Activated CD8-positive, alpha-beta memory T cell treated with anti-CD3 and anti-CD28 coated beads for 48 hours (primary cell): ENCODE results near the gene ESYT2.
"Not testable (repeated sequence)": the region's sequence is repeated elsewhere in the genome, so short reads cannot be mapped to it uniquely, and the experiment has no call there.

ENCODE experiments used
- DNase-seq, 3 experiments: peaks; one replicate each; pipeline ENCODE4 v3.0.0-alpha.2; 2020; ENCODE audit warnings: low read depth in 2 of 3, low spot score in 2 of 3

Gene ESYT2, protein sequence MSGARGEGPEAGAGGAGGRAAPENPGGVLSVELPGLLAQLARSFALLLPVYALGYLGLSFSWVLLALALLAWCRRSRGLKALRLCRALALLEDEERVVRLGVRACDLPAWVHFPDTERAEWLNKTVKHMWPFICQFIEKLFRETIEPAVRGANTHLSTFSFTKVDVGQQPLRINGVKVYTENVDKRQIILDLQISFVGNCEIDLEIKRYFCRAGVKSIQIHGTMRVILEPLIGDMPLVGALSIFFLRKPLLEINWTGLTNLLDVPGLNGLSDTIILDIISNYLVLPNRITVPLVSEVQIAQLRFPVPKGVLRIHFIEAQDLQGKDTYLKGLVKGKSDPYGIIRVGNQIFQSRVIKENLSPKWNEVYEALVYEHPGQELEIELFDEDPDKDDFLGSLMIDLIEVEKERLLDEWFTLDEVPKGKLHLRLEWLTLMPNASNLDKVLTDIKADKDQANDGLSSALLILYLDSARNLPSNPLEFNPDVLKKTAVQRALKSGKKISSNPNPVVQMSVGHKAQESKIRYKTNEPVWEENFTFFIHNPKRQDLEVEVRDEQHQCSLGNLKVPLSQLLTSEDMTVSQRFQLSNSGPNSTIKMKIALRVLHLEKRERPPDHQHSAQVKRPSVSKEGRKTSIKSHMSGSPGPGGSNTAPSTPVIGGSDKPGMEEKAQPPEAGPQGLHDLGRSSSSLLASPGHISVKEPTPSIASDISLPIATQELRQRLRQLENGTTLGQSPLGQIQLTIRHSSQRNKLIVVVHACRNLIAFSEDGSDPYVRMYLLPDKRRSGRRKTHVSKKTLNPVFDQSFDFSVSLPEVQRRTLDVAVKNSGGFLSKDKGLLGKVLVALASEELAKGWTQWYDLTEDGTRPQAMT

DNA sequence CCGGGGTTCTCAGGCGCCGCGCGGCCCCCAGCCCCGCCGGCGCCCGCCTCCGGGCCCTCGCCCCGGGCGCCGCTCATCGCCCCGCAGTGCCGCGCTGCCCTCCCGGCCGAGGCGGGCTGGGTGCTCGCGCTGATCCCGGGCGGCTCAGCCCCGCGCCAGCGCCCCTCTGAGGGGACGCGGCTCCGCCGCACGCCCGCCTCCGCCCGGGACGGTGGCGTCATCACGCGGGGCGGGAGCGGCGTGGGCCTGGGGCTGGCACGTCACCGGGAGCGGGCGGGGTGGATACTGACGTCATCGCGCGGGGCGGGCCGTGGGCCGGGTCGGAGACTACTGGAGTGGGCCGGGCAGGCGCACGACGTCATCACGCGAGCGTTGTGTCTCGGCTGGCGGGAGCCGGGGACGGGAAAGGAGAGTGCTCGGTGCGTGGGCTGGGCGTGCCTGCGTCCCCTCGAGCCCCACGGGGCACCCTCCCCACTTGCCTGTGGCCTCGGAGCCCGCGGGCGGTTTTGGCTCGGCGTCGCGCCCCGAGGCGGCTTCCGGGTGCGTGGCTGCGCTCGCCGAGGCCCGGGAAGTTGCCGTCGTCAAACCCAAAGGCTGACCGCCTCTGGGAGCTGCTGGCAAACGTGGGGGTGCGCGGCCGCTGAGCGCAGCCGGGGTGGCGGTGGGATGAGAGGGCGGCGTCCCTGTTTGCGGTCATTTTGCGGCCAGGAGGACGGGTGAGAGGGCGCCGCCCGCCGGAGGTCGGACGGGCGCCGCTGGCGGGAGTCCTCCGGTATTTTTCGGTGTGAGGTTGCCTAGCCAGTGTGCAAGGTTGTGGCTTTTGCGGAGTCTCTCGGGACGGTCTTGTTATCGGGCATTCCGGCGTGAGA lies at the start of gene ESYT2:
ESYT2 (minus strand) TSS at position 168 of the 869 bp plus-strand sequence; CDS start at position 77, 91 bp downstream.
- peak; percentile 98 to 99 (median 99) for DNase-seq

- DNase-seq = not testable (repeated sequence)
Measured at GRCh38 chr7:158878151-158879079, 49.1 kb upstream of the ESYT2 start.

DNA sequence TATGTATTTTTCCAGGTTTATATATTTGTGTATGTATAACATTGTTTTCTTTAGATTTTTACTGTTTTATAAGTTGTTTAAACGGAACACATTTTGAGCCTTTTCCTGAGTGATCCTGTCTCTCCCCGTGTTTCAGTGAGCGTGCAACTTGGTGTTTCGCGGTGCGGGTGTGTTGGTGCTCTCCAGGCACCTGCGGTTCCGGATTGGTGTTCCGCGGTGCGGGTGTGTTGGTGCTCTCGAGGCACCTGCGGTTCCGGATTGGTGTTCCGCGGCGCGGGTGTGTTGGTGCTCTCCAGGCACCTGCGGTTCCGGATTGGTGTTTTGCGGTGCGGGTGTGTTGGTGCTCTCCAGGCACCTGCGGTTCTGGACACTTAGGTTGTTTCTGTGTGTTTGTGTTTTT lies 47.7 kb upstream of the ESYT2 start:
- no peak for DNase-seq

DNA sequence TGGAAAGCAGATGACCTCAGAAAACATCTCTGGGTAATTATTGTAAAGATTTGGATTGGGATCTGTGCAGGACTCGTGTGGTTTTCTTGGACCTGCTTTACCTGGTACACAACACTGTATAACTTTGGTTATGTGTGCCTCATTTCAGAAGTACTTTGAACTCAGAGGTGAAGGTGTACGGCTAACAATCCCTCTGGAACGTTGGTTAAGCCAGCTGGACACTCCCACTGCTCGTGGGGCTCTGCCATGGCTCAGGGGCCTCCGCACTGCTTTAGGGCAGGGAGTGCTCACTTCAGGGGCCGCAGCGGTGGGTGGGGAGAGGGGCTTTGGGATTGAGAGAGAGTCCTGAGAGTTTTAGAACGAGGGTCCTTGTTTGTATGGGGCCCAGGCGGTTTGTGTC lies 40.6 kb upstream of the ESYT2 start:
- no peak for DNase-seq

GRCh38 chr7:158868764-158869410 lies 39.6 kb upstream of the ESYT2 start:
- no peak for DNase-seq

DNA sequence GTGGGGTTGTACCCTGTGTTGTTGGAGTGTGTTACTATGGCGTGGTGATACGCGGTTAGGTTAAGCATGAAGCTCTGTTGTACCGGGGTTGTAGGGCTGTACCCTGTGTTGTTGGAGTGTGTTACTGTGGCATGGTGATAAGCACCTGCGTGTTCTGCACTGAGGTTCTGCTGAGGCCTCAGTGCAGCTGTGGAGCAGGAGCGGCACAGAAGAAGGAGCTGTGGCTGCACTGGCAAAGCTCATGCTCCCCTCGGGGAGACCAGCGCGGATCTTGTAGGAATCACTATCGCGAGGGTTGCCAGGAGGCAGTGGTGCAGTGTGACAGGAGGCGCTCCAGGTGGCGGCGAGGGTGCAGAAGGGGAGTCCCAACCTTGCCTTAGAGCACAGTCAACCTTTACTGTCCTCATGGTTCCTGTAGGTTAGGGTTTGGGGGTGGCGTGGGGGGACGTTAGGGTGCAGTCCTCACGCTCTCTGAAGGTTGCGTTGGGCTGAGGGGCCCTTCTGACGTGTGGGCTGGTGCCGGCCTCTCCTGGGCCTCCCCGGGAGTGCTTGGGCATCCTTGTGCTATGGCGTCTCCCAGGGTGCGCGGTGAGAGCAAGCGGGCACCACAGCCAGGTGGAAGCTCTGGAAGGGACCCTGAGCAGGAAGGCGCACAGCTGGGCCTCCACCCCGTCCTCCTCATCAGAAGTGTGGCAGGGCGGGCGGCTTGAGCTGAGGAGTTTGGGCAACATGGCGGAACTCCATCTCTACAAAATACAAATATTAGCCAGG lies 38.1 kb upstream of the ESYT2 start:
- DNase-seq = no peak

GRCh38 chr7:158865977-158866376 lies 36.7 kb upstream of the ESYT2 start:
- no peak for DNase-seq

DNA sequence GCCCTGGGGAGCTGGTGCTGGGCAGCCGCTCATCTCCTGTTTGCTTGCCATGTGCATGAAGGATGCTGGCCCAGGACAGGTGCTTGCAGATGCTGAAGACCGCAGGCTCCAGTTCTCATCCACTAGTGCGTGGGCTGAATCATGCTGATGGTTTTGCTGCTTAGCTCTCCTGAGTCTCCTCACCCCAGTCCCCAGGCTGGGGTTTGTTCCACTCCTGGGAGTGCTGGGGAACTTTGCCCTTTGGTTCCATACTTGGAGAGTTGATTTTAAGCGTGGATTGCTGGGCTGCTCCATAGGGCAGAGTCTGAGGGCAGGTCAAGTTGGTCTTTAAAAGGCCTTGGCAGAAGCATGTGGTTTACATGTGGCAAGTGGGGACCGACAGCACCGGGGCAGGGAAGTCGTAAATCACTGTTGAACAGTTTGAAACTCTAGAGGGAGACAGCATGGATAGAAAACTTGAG lies 36.2 kb upstream of the ESYT2 start:
- DNase-seq = no peak

DNA sequence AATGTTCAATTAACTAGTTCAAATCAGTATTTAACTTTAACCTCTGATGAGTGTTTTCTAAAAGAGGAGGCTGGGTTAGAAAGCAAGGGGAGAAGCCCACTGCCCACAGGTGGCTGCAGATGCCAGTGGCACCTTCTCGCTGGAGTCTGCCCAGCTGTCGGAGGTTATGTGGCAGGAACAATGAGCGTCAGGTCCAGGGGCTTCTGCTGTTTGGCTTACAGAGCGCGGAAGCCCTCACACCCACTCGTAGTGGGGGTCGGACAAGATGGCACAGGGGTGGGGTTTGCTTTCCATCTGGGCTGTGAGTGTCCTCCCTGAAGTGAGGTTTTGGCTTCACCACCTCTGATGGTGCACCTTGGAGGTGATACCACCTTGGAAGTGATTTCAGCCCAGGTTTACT lies 35.5 kb upstream of the ESYT2 start:
- DNase-seq = no peak

DNA sequence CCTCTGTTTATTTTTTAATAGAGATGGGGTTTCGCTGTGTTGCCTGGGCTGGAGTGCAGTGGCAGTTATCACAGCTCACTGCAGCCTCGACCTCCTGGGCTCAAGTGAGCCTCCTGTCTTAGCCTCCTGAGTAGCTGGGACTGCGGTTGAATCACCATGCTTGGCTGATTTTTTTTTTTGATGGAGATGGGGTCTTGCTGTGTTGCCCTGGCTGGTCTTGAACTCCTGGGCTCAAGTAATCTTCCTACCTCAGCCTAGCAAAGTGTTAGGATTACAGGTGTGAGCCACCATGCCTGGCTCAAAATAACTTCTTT lies 35.2 kb upstream of the ESYT2 start:
- DNase-seq = no peak

DNA sequence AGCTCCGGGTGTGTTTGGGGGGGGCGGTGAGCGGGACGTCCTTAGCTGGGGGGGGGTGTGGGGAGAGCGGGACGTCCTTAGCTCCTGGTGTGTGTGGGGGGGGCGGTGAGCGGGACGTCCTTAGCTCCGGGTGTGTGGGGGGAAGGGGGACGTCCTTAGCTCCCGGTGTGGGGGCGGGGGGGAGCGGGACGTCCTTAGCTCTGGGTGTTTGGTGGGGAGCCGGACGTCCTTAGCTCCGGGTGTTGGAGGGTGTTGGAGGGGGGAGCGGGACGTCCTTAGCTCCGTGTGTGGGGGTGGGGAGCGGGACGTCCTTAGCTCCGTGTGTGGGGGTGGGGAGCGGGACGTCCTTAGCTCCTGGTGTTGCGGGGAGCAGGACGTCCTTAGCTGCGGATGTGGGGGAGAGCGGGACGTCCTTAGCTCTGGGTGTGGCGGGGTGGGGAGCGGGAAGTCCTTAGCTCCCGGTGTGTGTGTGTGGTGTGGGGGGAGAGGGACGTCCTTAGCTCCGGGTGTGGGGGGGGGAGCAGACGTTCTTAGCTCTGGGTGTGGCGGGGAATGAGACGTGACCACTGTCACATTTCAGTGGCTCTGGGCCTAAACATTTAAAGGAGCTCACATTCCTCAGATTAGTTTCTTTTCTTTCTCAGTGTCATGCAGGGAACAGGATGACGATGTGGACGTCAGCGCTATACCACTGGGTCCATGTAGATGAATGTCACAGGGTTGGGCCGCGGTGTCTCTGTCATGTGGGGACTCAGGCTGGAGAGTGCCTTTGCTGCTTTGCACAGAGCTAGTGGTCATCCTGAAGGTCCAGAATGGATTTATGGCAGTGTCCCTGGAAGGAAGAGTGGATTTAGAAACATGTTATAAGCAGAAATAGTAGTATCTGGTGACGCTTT lies 34.5 kb upstream of the ESYT2 start:
- peak in 1 of 3 experiments; percentile 14 for DNase-seq

DNA sequence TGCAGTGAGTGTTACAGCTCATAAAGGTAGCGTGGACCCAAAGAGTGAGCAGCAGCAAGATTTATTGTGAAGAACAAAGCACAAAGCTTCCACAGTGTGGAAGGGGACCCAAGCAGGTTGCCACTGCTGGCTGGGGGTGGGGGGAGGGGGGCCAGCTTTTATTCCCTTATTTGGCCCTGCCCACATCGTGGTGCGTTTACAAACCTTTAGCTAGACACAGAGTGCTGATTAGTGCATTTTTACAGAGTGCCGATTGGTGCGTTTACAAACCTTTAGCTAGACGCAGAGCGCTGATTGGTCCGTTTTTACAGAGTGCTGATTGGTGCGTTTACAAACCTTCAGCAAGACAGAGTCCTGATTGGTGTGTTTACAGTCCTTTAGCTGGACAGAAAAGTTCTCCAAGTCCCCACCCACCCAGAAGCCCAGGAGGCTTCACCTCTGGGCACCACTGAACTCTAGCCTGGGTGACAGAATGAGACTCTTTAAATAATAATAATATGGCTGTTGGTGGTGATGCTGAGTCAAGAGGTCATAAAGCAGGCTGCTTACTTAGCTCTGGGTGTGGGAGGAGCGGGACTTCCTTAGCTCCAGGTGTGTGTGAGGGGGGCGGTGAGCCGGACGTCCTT lies 33.8 kb upstream of the ESYT2 start:
- peak in 1 of 3 experiments; percentile 16 for DNase-seq

GRCh38 chr7:158861936-158862704 lies 32.8 kb upstream of the ESYT2 start:
- DNase-seq = no peak

GRCh38 chr7:158861004-158861787 lies 31.9 kb upstream of the ESYT2 start:
- no peak for DNase-seq

DNA sequence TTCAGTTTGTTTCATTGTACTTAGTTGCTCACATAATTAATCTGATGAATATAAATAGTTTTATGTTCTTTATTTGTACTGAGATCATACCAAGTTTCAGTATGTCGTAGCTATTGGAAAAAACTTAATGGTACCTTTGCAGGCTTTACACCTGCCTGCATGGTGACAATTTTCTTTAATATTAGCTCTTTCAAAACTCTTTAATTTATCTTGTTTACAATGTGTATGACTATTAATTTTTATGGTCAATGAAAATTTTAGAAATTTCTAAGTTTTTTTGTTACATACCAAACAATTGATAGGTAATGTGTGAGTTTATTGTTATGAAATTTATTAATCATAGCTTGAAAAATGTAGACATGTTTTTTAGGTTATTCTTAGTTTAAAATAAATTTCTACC lies 31.1 kb upstream of the ESYT2 start:
- no peak for DNase-seq
